T-helper 17 cell (primary cell): Measurements from ENCODE around the gene RFTN1. TPM values are rescaled to one million over a fixed set of nuclear protein-coding genes. Genes with fewer than 3 reads are reported as not detected.

ENCODE experiments used
- ATAC-seq: fragments of 150-1000 bp; cut with Tn5 transposase; 2 replicates; pipeline ENCODE4 v1.10.0; 2021; ENCODE audit warnings: mild to moderate bottlenecking, moderate library complexity
- DNase-seq, 3 donors: peaks; one replicate each; pipeline versions ENCODE4 v3.0.0 to v3.0.0-alpha.2; 2020 to 2021
- H3K9me3 ChIP-seq: one replicate; pipeline ENCODE4 v1.7.0; 2013; ENCODE audit warnings: low read length, mild to moderate bottlenecking; ENCODE audit not compliant: control insufficient read depth, poor library complexity, severe bottlenecking
- H3K27ac Mint-ChIP-seq: one replicate; pipeline ENCODE4 v1.8.0; 2022; ENCODE audit warnings: mild to moderate bottlenecking, moderate library complexity, mixed read lengths
- H3K27me3 Mint-ChIP-seq: one replicate; pipeline ENCODE4 v1.8.0; 2022; ENCODE audit warnings: mixed read lengths
- H3K36me3 Mint-ChIP-seq: one replicate; pipeline ENCODE4 v1.8.0; 2022; ENCODE audit warnings: low read depth, mixed read lengths
- H3K4me1 Mint-ChIP-seq: one replicate; pipeline ENCODE4 v1.8.0; 2022; ENCODE audit warnings: mild to moderate bottlenecking, mixed read lengths
- H3K4me3 Mint-ChIP-seq: one replicate; pipeline ENCODE4 v1.8.0; 2022; ENCODE audit warnings: mild to moderate bottlenecking, moderate library complexity, mixed read lengths
- total RNA-seq, 4 donors: library from RNA in 2 of 4; stranded (reverse) in 2 of 4; gene quantifications; one replicate each; pipeline ENCODE4 v1.2.3 and lab custom pipeline; 2022 to 2026

The RFTN1 gene
- total RNA-seq, 2 donors from 2014 or later, result 51.8 to 55.8 TPM

GRCh38 chr3:16294844-16295243, 218.7 kb downstream of the RFTN1 start:
- Mint-ChIP-seq H3K27ac (peak overlapping the region; percentile 95), H3K36me3 (peaks cover 18% of the 10 kb centered on the region), H3K4me1 (peaks cover 54% of the 10 kb centered on the region), H3K27me3 (no peaks in the 10 kb centered on the region), H3K4me3 (peak overlapping the region; percentile 65)
- no peak for ATAC-seq
- no peaks in the 10 kb centered on the region for H3K9me3 ChIP-seq
- no peak for DNase-seq

DNA sequence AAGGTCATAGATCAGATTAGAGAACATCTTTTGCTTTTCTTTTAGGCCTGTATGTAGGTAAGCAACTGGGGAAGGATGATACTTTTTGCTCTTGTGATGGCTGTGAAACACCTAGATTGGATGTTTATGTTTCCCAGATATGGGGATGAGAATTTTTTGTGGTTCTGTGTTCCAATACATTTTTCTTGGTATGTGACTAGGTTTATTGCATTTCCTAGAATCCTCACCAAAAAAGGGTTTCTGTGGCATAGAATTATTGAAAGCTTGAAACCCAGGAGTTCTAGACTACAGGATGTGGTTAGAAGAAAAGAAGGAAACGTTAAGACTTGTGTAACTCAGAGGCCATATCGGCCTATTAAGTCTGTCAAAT, 222.7 kb downstream of the RFTN1 start:
- DNase-seq (no peak), ATAC-seq (peak; percentile 29)
- H3K9me3 ChIP-seq, result no peaks in the 10 kb centered on the region
- Mint-ChIP-seq H3K36me3 (peaks cover 19% of the 10 kb centered on the region), H3K27ac (peak overlapping the region; percentile 95), H3K4me3 (peak overlapping the region; percentile 96), H3K27me3 (no peaks in the 10 kb centered on the region), H3K4me1 (peaks cover 56% of the 10 kb centered on the region)

DNA sequence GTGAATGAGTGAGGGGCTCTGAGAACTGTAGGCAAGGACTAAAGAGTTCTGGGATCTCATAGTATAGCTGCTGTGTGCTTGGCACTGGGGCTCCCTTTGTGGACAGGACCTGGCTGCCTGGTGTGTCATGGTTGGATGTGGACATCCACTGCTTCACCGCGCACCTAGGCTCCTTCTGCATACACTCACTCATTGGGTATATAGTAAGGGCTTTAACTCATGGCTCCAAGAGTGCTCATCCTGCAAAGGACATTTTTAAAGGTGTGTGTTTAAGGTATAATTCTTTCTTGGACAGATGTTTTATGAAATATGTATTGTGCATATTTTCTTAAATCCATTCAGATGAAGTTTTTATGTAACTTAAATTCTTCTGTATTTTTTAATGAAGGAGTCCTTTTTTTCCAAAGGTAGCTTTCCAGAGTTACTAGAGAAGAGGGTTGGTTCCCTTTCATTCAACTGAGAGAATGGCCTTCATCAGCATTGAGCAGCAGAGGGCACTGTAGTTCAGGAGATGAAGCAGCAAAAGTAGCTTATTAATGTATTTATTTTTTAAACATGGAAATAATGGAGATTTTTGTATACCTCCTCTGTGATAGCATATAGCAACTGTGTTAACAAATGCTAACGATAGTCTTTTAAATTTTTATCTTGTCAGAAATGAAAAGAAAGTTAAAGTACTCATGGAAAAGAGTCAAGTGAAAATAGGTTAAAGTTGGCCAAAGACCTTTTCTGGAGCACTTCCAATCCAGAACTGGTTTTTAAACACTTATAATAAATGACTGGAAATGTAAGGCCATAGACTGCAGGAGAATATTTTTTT, 223.3 kb downstream of the RFTN1 start:
- DNase-seq (peak in 1 of 3 donors; percentile 55), ATAC-seq (peak; percentile 24)
- H3K27me3 Mint-ChIP-seq, result no peaks in the 10 kb centered on the region
- peak overlapping the region; percentile 95 for H3K27ac Mint-ChIP-seq
- peaks cover 13% of the 10 kb centered on the region for H3K36me3 Mint-ChIP-seq
- H3K9me3 ChIP-seq, result no peaks in the 10 kb centered on the region
- peak overlapping the region; percentile 96 for H3K4me3 Mint-ChIP-seq
- H3K4me1 Mint-ChIP-seq, result peaks cover 54% of the 10 kb centered on the region

DNA sequence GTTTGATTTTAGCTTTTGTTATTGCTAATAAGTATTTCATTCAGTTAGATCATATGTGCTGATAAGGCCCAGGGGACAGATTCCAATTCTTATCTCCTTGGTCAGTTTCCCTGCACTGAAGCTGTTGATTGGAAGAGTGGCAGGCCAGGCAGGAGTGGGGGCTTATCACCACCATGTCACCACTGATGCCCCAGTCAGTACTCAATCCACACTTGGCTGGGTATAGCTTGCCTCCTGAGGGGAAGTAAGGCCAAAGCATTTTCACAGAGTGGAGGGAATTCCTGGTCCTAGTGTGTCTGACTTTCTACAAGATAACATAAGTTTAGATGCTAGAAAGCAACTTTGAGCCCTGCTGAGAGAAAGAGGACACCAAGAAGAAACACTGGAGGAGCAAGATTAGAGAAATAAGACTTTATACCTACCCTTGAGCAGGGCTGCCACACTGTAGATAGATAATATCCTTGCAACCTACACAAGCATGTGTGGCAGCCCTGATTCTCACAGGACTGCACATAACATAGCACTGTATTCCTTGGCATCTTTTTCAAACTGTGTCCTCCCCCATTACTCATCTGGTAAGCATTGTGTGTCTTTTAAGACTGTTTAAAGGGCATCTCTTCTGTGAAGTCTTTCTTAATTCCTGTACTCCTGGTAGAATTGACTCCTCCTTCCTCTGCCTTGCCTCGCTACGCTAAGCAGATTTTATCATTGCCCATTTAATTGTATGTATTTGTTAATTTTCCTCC, 224.2 kb downstream of the RFTN1 start:
- no peaks in the 10 kb centered on the region for H3K27me3 Mint-ChIP-seq
- peaks cover 59% of the 10 kb centered on the region for H3K4me1 Mint-ChIP-seq
- H3K9me3 ChIP-seq, result no peaks in the 10 kb centered on the region
- peak overlapping the region; percentile 95 for H3K27ac Mint-ChIP-seq
- ATAC-seq (no peak), DNase-seq (no peak)
- H3K4me3 Mint-ChIP-seq, result peak overlapping the region; percentile 96
- peaks cover 10% of the 10 kb centered on the region for H3K36me3 Mint-ChIP-seq

GRCh38 chr3:16288664-16289063, 224.8 kb downstream of the RFTN1 start:
- DNase-seq, result no peak
- no peak for ATAC-seq
- H3K27me3 Mint-ChIP-seq, result no peaks in the 10 kb centered on the region
- H3K27ac Mint-ChIP-seq, result peak overlapping the region; percentile 95
- H3K36me3 Mint-ChIP-seq, result peaks cover 10% of the 10 kb centered on the region
- no peaks in the 10 kb centered on the region for H3K9me3 ChIP-seq
- H3K4me3 Mint-ChIP-seq, result peak overlapping the region; percentile 96
- peaks cover 61% of the 10 kb centered on the region for H3K4me1 Mint-ChIP-seq

DNA sequence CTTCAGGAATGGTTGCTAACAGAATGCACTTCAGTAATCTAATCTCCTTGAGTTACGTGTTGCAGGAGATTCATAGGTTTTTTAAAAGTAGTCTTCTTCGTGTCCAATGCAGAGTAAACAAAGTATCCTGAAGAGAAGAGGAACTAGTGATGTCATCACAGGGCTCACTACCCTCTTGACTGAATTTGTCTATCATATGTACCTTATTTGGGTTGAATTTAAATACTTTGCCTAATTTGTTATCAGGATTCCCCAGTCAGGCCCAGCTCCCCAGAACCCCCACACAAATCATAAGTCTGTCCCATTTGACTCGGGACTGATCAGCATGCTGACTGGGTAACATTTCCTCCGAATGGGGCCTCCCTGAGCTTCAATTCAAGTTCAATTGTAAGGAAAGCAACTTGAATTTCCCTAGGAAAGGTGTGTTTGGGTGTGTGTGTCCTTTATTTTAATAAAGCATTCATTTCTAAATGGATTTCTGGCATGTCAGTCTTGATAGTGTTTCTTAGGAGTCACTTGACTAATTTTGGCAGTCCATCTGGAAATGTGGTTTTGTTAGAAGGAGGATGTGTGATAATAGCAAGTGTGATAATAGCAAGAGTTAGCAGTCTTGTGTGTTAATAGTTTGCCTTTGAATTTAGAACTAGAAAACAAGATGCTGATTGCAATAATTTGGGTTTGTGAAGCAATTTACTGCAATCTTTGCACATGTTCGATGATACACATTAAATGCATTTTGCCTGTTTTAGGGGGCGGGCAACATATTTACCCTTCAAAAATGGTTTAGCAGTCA, 226.6 kb downstream of the RFTN1 start:
- ATAC-seq (peak; percentile 9), DNase-seq (no peak)
- Mint-ChIP-seq H3K4me3 (peak overlapping the region; percentile 96), H3K27ac (peak overlapping the region; percentile 95), H3K27me3 (no peaks in the 10 kb centered on the region), H3K36me3 (peaks cover 13% of the 10 kb centered on the region), H3K4me1 (peaks cover 63% of the 10 kb centered on the region)
- H3K9me3 ChIP-seq, result no peaks in the 10 kb centered on the region

DNA sequence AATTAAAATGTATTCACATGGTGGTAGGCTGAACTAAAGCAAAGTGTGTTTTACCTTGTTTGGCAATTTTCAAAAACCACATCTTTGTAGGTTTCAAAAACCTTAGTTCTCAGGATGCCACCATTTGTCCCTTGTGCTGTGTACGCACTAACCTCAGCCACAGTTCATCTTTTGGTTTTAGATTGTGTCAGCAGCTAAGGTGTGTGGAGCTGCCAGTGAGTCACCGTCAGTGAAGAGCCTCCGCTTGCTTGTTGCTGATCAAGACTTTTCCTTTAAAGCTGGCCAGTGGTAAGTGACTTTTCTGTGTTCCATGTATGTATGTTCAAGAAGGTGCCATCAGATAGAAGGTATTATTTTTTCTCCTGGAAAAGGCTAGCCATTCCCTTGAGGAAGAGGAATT, 227.3 kb downstream of the RFTN1 start:
- H3K4me1 Mint-ChIP-seq, result peaks cover 57% of the 10 kb centered on the region
- H3K9me3 ChIP-seq, result no peaks in the 10 kb centered on the region
- peak overlapping the region; percentile 96 for H3K4me3 Mint-ChIP-seq
- ATAC-seq (peak; percentile 92), DNase-seq (peak in 2 of 3 donors; percentile 48 to 50)
- H3K27me3 Mint-ChIP-seq, result no peaks in the 10 kb centered on the region
- peak overlapping the region; percentile 95 for H3K27ac Mint-ChIP-seq
- H3K36me3 Mint-ChIP-seq, result peaks cover 13% of the 10 kb centered on the region

- no peaks in the 10 kb centered on the region for H3K9me3 ChIP-seq
- peak overlapping the region; percentile 95 for H3K27ac Mint-ChIP-seq
- no peaks in the 10 kb centered on the region for H3K27me3 Mint-ChIP-seq
- no peak for ATAC-seq
- peaks cover 43% of the 10 kb centered on the region for H3K4me1 Mint-ChIP-seq
- peak overlapping the region; percentile 72 for H3K4me3 Mint-ChIP-seq
- H3K36me3 Mint-ChIP-seq, result peaks cover 13% of the 10 kb centered on the region
- DNase-seq, result no peak
These were observed 228.9 kb downstream of the RFTN1 start for GRCh38 chr3:16284633-16285032.

GRCh38 chr3:16280671-16281070, 232.8 kb downstream of the RFTN1 start:
- no peak for ATAC-seq
- peaks cover 20% of the 10 kb centered on the region for H3K4me1 Mint-ChIP-seq
- no peak for DNase-seq
- H3K9me3 ChIP-seq, result no peaks in the 10 kb centered on the region
- H3K36me3 Mint-ChIP-seq, result peaks cover 4% of the 10 kb centered on the region
- H3K4me3 Mint-ChIP-seq, result no peak overlapping the region
- H3K27ac Mint-ChIP-seq, result no peak overlapping the region
- H3K27me3 Mint-ChIP-seq, result no peaks in the 10 kb centered on the region

DNA sequence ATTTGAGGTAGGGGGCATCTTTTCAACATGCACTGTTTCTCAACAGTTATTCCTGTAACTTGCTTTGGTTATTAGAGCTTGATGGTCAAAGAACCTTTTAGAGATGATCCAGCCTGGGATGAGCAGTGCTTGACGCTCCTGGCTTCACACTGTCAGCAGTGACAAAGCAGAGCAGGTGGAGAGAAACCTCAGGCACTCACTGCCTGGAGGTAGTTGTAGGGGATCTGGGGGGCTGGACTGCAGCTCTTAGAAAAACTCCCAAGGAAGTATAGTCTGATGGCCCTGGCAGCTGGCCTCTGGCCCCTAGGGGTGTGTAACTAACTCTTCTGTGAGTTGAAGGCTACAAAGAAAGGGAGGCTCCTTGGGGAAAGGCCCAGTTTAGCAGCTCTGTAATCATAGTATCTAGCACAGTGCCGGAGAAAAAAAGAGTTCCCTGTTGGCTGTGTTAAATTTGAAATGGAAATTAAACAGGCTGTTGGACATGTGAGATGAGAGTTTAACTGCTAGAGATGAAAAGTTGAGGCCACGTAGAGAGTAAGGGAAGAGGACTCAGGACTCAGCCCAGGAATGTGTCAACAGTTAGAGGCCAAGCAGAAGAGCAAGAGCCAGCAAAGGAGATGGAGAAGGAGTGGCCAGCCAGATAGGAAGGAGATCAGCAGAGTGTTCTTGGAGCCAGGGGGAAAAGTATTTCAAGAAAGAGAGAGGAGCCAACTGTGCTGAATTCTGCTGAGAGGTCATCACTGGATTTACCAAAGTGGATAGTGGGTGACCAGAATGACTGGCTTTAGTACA, 234.3 kb downstream of the RFTN1 start:
- peaks cover 4% of the 10 kb centered on the region for H3K36me3 Mint-ChIP-seq
- ATAC-seq, result no peak
- DNase-seq, result no peak
- H3K9me3 ChIP-seq, result no peaks in the 10 kb centered on the region
- peaks cover 8% of the 10 kb centered on the region for H3K4me1 Mint-ChIP-seq
- H3K27ac Mint-ChIP-seq, result no peak overlapping the region
- no peak overlapping the region for H3K4me3 Mint-ChIP-seq
- no peaks in the 10 kb centered on the region for H3K27me3 Mint-ChIP-seq

DNA sequence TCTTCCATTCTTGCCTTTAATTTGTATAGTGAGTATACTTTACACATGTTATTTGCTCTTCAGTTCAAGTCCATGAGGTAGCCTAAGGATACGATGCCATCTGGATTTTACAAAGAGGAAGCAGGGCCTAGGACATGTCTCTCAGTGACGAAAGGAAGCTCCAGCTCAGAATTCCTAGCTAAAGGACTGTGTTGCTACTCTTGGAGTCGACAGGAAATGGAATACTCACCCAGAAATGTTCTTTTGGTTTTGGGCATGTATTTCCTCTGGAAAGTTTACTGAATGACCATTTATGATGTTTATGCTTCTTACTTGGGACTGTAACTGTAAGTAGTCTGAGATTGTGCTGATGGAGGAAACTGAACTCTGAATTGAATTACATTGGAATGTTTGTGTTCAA, 236.0 kb downstream of the RFTN1 start:
- ATAC-seq (no peak), DNase-seq (no peak)
- H3K9me3 ChIP-seq, result no peaks in the 10 kb centered on the region
- Mint-ChIP-seq H3K4me3 (no peak overlapping the region), H3K27me3 (no peaks in the 10 kb centered on the region), H3K36me3 (peaks cover 3% of the 10 kb centered on the region), H3K4me1 (peaks cover 3% of the 10 kb centered on the region), H3K27ac (no peak overlapping the region)

- H3K9me3 ChIP-seq, result no peaks in the 10 kb centered on the region
- no peaks in the 10 kb centered on the region for H3K27me3 Mint-ChIP-seq
- no peak overlapping the region for H3K4me3 Mint-ChIP-seq
- no peak overlapping the region for H3K27ac Mint-ChIP-seq
- ATAC-seq (no peak), DNase-seq (no peak)
- peaks cover 2% of the 10 kb centered on the region for H3K36me3 Mint-ChIP-seq
- H3K4me1 Mint-ChIP-seq, result no peaks in the 10 kb centered on the region
These were observed 239.6 kb downstream of the RFTN1 start for GRCh38 chr3:16273867-16274266.
